KMS-11 (cell line): ENCODE results near the gene WNT5B.

Experiments
- H2AFZ ChIP-seq: fragments of 200-600 bp; sonication (generic); 2 replicates; pipeline ENCODE4 v1.6.1; 2016; ENCODE audit warnings: antibody characterized with exemption, mixed run types, low read depth
- H3K27ac ChIP-seq: fragments of 200-600 bp; sonication (generic); 2 replicates; pipeline ENCODE4 v1.6.1; 2016; ENCODE audit warnings: mild to moderate bottlenecking, mixed run types
- H3K27me3 ChIP-seq: fragments of 200-600 bp; sonication (generic); 2 replicates; pipeline ENCODE4 v1.6.1; 2017; ENCODE audit warnings: mild to moderate bottlenecking, low read depth, mixed run types, moderate library complexity; ENCODE audit not compliant: insufficient read depth
- H3K36me3 ChIP-seq: fragments of 200-600 bp; sonication (generic); 2 replicates; pipeline ENCODE4 v1.6.1; 2017; ENCODE audit warnings: mild to moderate bottlenecking, mixed run types; ENCODE audit not compliant: insufficient read depth
- H3K4me1 ChIP-seq: fragments of 200-600 bp; sonication (generic); 2 replicates; pipeline ENCODE4 v1.6.1; 2016; ENCODE audit warnings: mild to moderate bottlenecking, low read depth, mixed run types; ENCODE audit not compliant: poor library complexity, severe bottlenecking
- H3K4me2 ChIP-seq: fragments of 200-600 bp; sonication (generic); 2 replicates; pipeline ENCODE4 v1.7.0; 2016; ENCODE audit warnings: mild to moderate bottlenecking, mixed run types
- H3K4me3 ChIP-seq: fragments of 200-600 bp; sonication (generic); IDR thresholded peaks from 2 replicates; pipeline ENCODE4 v1.6.1; 2017; ENCODE audit warnings: low read depth, low read length, mixed read lengths; ENCODE audit not compliant: insufficient read depth
- H3K79me2 ChIP-seq: fragments of 200-600 bp; sonication (generic); 2 replicates; pipeline ENCODE4 v1.6.1; 2016; ENCODE audit warnings: low read depth, mixed run types; ENCODE audit not compliant: insufficient read depth
- H3K9ac ChIP-seq: fragments of 200-600 bp; sonication (generic); 2 replicates; pipeline ENCODE4 v1.6.1; 2016; ENCODE audit warnings: mild to moderate bottlenecking, mixed run types
- H4K20me1 ChIP-seq: fragments of 200-600 bp; sonication (generic); 2 replicates; pipeline ENCODE4 v1.6.1; 2016; ENCODE audit warnings: mild to moderate bottlenecking, mixed run types; ENCODE audit not compliant: insufficient read depth
- TF ChIP-seq, protein P1 (sequence below): fragments of 200-600 bp; sonication (generic); conservative IDR thresholded peaks from 2 replicates; pipeline ENCODE4 v1.6.1; 2017; ENCODE audit warnings: low read depth, mild to moderate bottlenecking, antibody characterized with exemption, low read length, moderate library complexity, mixed read lengths

Gene WNT5B

DNA sequence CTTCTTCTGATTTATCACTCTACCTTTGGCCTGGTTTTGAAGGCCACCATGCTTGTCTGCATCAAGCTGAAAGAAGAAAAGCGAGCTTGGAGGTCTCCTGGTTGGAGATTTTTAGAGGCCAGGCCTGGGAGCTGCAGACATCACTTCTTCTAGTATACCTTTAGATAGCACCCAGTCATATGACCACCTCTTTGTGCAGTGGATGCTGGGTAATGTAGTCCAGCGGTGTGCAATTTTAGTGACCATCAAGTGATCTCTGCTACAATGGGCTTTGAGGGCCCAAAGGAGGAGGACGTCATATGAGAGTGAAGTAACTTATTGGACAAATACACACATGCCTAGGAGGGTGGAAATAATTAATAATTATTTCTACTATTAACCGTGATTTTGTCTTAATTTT is 15.2 kb upstream of the WNT5B start:
- TF ChIP-seq, protein P1, sequence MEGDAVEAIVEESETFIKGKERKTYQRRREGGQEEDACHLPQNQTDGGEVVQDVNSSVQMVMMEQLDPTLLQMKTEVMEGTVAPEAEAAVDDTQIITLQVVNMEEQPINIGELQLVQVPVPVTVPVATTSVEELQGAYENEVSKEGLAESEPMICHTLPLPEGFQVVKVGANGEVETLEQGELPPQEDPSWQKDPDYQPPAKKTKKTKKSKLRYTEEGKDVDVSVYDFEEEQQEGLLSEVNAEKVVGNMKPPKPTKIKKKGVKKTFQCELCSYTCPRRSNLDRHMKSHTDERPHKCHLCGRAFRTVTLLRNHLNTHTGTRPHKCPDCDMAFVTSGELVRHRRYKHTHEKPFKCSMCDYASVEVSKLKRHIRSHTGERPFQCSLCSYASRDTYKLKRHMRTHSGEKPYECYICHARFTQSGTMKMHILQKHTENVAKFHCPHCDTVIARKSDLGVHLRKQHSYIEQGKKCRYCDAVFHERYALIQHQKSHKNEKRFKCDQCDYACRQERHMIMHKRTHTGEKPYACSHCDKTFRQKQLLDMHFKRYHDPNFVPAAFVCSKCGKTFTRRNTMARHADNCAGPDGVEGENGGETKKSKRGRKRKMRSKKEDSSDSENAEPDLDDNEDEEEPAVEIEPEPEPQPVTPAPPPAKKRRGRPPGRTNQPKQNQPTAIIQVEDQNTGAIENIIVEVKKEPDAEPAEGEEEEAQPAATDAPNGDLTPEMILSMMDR: no peak
- peaks cover 61% of the 10 kb centered on the region for H3K4me1 ChIP-seq
- H3K4me3 ChIP-seq: no peak overlapping the region
- no peak overlapping the region for H3K4me2 ChIP-seq
- H3K36me3 ChIP-seq: no peaks in the 10 kb centered on the region; the same call in 1 of the 2 replicates
- no peak overlapping the region for H3K27ac ChIP-seq
- H4K20me1 ChIP-seq: peaks cover 29% of the 10 kb centered on the region; the same call in 1 of the 2 replicates
- no peak overlapping the region for H2AFZ ChIP-seq
- peaks cover 97% of the 10 kb centered on the region for H3K79me2 ChIP-seq
- no peaks in the 10 kb centered on the region for H3K27me3 ChIP-seq
- H3K9ac ChIP-seq: no peak overlapping the region

DNA sequence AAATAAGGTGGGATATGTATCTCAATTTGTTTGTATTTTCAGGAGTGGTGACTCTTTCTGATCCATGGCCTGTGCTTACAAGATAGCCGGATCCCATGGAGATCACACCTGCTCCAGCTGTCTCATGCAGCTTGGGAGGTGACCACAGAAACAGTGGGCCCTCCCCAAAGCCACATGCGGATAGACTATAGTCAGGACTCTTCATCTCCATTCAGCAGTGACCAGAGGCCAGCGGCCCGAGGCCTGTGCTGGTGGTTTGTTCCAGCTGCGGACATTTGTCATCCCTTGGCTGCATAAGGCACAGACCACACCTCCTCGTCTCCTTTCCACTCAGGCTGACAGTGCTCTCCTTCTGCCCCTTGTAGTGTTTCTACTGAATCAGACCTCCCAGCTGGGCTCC is 14.7 kb upstream of the WNT5B start:
- no peak overlapping the region for H3K4me3 ChIP-seq
- no peak overlapping the region for H3K9ac ChIP-seq
- H3K79me2 ChIP-seq: peaks cover 96% of the 10 kb centered on the region
- H4K20me1 ChIP-seq: peaks cover 29% of the 10 kb centered on the region; the same call in 1 of the 2 replicates
- no peak overlapping the region for H3K4me2 ChIP-seq
- H3K36me3 ChIP-seq: no peaks in the 10 kb centered on the region; the same call in 1 of the 2 replicates
- H3K27ac ChIP-seq: no peak overlapping the region
- no peak overlapping the region for H2AFZ ChIP-seq
- TF ChIP-seq, protein P1: no peak
- H3K27me3 ChIP-seq: no peaks in the 10 kb centered on the region
- H3K4me1 ChIP-seq: peaks cover 64% of the 10 kb centered on the region

DNA sequence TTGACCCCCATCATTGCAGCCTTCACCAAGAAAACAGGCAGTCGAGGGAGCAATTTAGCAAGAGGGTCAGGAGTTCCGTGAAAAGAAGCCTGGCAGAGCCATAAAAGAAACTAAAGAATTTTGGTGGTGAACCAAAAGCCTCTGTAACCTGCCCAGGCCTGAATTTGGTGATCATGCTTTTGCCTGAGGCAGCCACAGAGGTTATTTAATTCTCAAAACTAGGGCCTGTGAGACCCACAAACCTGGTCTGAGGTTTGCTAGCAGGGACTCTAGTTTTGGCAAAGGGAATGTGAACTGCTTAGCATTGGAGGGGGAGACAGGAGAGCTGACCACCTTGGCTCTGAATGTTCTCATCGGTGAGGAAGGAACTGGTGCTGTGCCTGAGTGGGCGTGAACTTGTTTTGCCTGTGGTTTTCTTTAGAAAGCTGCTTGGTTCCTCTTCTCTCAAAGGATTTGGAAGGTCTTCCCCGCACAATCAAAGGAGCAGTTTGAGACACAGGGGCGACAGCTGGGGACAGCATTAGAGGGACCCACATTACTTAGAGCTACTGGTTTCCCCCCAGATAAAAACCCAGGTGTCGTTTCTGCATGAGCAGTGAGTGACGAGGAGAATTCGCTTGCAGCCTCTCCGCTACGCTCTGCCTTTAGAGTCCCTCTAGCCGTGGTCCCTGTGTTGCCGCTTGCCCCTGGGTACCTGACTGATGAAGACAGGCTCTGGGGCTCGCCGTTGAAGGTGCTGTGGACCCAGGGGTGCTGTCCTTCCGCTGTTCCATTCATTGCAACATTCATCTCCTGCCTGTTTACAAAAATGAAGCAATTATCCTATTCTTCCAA is 12.6 kb upstream of the WNT5B start:
- Histone ChIP-seq H3K4me1 (peaks cover 69% of the 10 kb centered on the region), H3K79me2 (peaks cover 94% of the 10 kb centered on the region), H3K9ac (no peak overlapping the region), H3K27ac (no peak overlapping the region), H3K36me3 (no peaks in the 10 kb centered on the region; the same call in 1 of the 2 replicates), H3K4me2 (peak overlapping the region; percentile 1; the same call in 1 of the 2 replicates), H2AFZ (no peak overlapping the region), H3K4me3 (no peak overlapping the region), H3K27me3 (no peaks in the 10 kb centered on the region), H4K20me1 (peaks cover 29% of the 10 kb centered on the region; the same call in 1 of the 2 replicates)
- TF ChIP-seq, protein P1: no peak

DNA sequence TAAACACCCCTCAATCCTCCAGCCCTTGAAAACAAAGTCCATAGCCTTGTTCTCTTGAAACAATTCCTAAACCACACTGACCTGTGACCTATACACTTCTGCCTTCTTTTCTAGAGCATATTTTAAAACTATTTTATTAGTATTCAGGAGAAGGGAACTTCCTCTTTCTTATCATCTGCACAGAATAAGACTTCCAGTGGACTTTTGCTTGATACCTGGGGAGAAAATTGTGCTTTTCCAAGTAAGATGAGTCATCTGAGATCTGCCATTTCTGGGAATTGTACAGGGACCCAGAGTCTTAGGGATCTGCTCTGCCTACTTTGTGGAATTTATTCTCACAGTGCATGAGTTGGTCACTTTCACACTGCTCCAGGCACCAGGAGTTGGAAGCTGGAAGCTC is 10.5 kb upstream of the WNT5B start:
- no peak overlapping the region for H3K4me2 ChIP-seq
- no peaks in the 10 kb centered on the region for H3K27me3 ChIP-seq
- H3K4me3 ChIP-seq: no peak overlapping the region
- no peak overlapping the region for H2AFZ ChIP-seq
- no peaks in the 10 kb centered on the region; the same call in 1 of the 2 replicates for H3K36me3 ChIP-seq
- no peak overlapping the region for H3K9ac ChIP-seq
- H4K20me1 ChIP-seq: peaks cover 19% of the 10 kb centered on the region; the same call in 1 of the 2 replicates
- H3K4me1 ChIP-seq: peaks cover 64% of the 10 kb centered on the region
- peaks cover 87% of the 10 kb centered on the region for H3K79me2 ChIP-seq
- no peak overlapping the region for H3K27ac ChIP-seq
- TF ChIP-seq, protein P1: no peak
